Gastrocnemius medialis (tissue), 4 donors: ENCODE measurements around the gene SELENOI. TPM values are rescaled to one million over a fixed set of nuclear protein-coding genes. Genes with fewer than 3 reads are reported as not detected.
"Not testable (repeated sequence)": the region's sequence is repeated elsewhere in the genome, so short reads cannot be mapped to it uniquely, and the experiment has no call there.

Experiments
- ATAC-seq, 2 donors: fragments of 150-250 bp; one replicate each; pipeline ENCODE4 v1.9.1; 2016
- DNase-seq, 2 donors: peaks; one replicate each; pipeline ENCODE4 v3.0.0-alpha.2; 2019
- H3K27ac ChIP-seq, 4 donors: fragments of 200-600 bp; sonication (generic); 1 replicate in 1 of 4; 2 replicates in 3 of 4; pipeline ENCODE4 v1.5.1; 2016 to 2018; ENCODE audit warnings: mild to moderate bottlenecking in 2 of 4, moderate library complexity in 1 of 4
- H3K27me3 ChIP-seq, 3 donors: fragments of 200-600 bp; sonication (generic) in 2 of 3; 1 replicate in 1 of 3; 2 replicates in 2 of 3; pipeline versions ENCODE4 v1.5.1 to v1.6.0; 2016 to 2019; ENCODE audit warnings: mild to moderate bottlenecking in 1 of 3, moderate library complexity in 1 of 3
- H3K36me3 ChIP-seq, 2 donors: fragments of 200-600 bp; sonication (generic) in 1 of 2; one replicate each; pipeline ENCODE4 v1.5.1; 2017 to 2018
- H3K4me1 ChIP-seq, 2 donors: fragments of 200-600 bp; sonication (generic) in 1 of 2; one replicate each; pipeline ENCODE4 v1.5.1; 2016 to 2017; ENCODE audit warnings: mild to moderate bottlenecking in 2 of 2
- H3K4me3 ChIP-seq, 4 donors: fragments of 200-600 bp; sonication (generic) in 3 of 4; 1 replicate in 1 of 4; 2 replicates in 3 of 4; pipeline ENCODE4 v1.5.1; 2016 to 2019; ENCODE audit warnings: mild to moderate bottlenecking in 2 of 4
- H3K9me3 ChIP-seq, 3 donors: fragments of 200-600 bp; sonication (generic) in 2 of 3; 1 replicate in 1 of 3; 2 replicates in 2 of 3; pipeline ENCODE4 v1.5.1; 2016 to 2019
- POLR2A ChIP-seq, 2 donors: fragments of 450-650 bp; IDR thresholded peaks; one replicate each; pipeline ENCODE4 v1.6.1; 2017; ENCODE audit warnings: antibody characterized with exemption in 2 of 2, mild to moderate bottlenecking in 2 of 2, moderate library complexity in 2 of 2
- in situ Hi-C, 4 donors: fragments of 200-750 bp; cut with MboI; loops; one replicate each; pipeline versions ENCODE4 v1.15.0 to v1.8.0; 2017; ENCODE audit warnings: low sequenced_read_pairs in 4 of 4
- intact Hi-C: fragments of 100-400 bp; cut with DNase I; formaldehyde crosslinking; loops from one replicate; pipeline ENCODE4 v1.15.1; 2023; ENCODE audit warnings: low total_unique reads
- total RNA-seq, 4 donors: library from RNA; depleted of rRNA; stranded (reverse); fragments of >200 nt; gene quantifications; one replicate each; pipeline versions ENCODE4 v1.1.0 to v1.2.3, GENCODE V29; 2016
- TF ChIP-seq, protein P1 (sequence below), 5 experiments: fragments of 450-650 bp in 3 of 5; fragments of 200-600 bp in 2 of 5; sonication (generic) in 2 of 5; IDR thresholded peaks in 4 of 5; conservative IDR thresholded peaks in 1 of 5; 1 replicate in 4 of 5; 2 replicates in 1 of 5; pipeline ENCODE4 v1.5.1; 2016 to 2019; ENCODE audit warnings: antibody characterized with exemption in 5 of 5, mild to moderate bottlenecking in 3 of 5, moderate library complexity in 3 of 5

Gene SELENOI
- total RNA-seq, 4 donors from 2014 or later: 8.5 to 30.6 (median 17.0) TPM

DNA sequence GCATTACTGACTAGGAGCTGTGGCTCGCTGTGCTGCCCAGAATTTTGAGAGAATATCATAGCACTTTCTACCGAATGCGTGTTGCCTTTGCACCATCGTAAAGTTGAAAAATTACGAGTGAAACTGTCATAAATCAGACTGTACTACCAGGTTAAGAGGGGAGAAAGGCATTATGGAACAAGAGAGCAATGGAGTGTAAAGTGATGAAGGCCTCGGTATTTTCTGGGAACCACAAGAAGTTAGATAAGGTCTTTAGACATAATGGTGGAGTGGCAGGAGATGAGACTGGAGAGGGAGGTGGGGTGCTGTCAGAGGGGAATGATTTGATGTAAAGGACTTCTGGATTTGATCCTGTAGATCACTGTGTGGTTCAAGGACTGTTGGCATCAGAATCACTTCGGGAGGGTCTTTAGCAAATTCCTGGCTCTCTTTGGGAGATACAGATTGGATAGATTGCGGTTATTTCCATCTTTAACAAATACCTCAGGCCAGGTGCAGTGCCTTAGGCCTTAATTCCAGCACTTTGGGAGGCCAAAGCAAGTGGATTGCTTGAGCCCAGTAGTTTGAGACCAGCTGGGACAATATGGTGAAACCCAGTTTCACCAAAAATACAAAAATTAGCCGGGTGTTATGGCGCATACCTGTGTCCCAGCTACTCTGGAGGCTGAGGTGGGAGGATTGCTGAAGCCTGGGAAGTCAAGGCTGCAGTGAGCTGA lies 5.6 kb downstream of the SELENOI start:
- in situ Hi-C loops: no loop called here
- Histone ChIP-seq H3K36me3 (no peaks in the 10 kb centered on the region), H3K9me3 (no peaks in the 10 kb centered on the region), H3K27me3 (no peaks in the 10 kb centered on the region), H3K27ac (no peak overlapping the region), H3K4me1 (peaks cover 27 to 35% of the 10 kb centered on the region in 2 donors), H3K4me3 (no peak overlapping the region)
- no peak for ATAC-seq
- intact Hi-C loops: no loop called here
- no peak for TF ChIP-seq POLR2A (IDR thresholded peaks at IDR 0.05)
- TF ChIP-seq, protein P1, sequence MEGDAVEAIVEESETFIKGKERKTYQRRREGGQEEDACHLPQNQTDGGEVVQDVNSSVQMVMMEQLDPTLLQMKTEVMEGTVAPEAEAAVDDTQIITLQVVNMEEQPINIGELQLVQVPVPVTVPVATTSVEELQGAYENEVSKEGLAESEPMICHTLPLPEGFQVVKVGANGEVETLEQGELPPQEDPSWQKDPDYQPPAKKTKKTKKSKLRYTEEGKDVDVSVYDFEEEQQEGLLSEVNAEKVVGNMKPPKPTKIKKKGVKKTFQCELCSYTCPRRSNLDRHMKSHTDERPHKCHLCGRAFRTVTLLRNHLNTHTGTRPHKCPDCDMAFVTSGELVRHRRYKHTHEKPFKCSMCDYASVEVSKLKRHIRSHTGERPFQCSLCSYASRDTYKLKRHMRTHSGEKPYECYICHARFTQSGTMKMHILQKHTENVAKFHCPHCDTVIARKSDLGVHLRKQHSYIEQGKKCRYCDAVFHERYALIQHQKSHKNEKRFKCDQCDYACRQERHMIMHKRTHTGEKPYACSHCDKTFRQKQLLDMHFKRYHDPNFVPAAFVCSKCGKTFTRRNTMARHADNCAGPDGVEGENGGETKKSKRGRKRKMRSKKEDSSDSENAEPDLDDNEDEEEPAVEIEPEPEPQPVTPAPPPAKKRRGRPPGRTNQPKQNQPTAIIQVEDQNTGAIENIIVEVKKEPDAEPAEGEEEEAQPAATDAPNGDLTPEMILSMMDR (IDR thresholded peaks at IDR 0.05 in 4 of 5, conservative IDR thresholded peaks at IDR 0.05 in 1 of 5): no peak
- no peak for DNase-seq

DNA sequence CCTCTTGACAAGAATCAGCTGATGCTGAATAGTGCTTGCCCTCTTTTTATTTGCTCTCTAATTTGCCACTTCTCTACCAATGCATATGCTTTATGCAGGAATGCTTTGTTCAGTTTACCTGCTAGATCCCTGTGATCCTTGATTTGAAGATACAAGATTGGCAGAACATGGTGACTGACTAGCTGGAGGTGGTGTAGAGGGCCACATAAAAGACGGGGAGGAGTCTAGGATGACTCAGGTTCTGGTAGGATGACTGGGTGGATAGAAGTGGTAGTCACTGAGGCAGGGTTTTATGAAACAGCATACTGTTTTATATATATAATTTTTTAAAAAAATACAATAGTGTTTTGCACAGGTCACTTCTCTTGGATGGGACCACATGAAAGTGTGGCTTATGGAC lies 6.9 kb downstream of the SELENOI start:
- in situ Hi-C loops (no loop called here), intact Hi-C loops (no loop called here)
- no peaks in the 10 kb centered on the region for H3K36me3 ChIP-seq
- ATAC-seq: no peak
- DNase-seq: no peak
- H3K9me3 ChIP-seq: no peaks in the 10 kb centered on the region
- TF ChIP-seq, protein P1 (IDR thresholded peaks at IDR 0.05 in 4 of 5, conservative IDR thresholded peaks at IDR 0.05 in 1 of 5): no peak
- TF ChIP-seq POLR2A (IDR thresholded peaks at IDR 0.05): no peak
- no peak overlapping the region for H3K27ac ChIP-seq
- no peak overlapping the region for H3K4me3 ChIP-seq
- H3K4me1 ChIP-seq: peaks cover 15 to 25% of the 10 kb centered on the region in 2 donors
- H3K27me3 ChIP-seq: no peaks in the 10 kb centered on the region

DNA sequence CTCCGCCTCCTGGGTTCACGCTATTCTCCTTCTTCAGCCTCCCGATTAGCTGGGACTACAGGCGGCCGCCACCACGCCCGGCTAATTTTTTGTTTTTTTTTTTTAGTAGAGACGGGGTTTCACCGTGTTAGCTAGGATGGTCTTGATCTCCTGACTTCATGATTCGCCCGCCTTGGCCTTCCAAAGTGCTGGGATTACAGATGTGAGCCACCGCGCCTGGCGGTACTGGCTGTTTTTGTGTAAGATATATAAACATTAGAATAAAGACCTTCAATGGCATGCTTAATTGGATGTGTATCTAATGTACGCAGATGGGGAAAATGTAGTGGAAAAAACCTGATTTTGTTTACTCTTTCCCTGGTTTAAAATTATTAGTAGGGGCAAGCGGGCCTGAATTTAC lies 8.5 kb downstream of the SELENOI start:
- intact Hi-C loops, in situ Hi-C loops: not testable (repeated sequence)
- peak overlapping the region in 3 of 4 donors; percentile 81 to 83 (median 82) for H3K27ac ChIP-seq

DNA sequence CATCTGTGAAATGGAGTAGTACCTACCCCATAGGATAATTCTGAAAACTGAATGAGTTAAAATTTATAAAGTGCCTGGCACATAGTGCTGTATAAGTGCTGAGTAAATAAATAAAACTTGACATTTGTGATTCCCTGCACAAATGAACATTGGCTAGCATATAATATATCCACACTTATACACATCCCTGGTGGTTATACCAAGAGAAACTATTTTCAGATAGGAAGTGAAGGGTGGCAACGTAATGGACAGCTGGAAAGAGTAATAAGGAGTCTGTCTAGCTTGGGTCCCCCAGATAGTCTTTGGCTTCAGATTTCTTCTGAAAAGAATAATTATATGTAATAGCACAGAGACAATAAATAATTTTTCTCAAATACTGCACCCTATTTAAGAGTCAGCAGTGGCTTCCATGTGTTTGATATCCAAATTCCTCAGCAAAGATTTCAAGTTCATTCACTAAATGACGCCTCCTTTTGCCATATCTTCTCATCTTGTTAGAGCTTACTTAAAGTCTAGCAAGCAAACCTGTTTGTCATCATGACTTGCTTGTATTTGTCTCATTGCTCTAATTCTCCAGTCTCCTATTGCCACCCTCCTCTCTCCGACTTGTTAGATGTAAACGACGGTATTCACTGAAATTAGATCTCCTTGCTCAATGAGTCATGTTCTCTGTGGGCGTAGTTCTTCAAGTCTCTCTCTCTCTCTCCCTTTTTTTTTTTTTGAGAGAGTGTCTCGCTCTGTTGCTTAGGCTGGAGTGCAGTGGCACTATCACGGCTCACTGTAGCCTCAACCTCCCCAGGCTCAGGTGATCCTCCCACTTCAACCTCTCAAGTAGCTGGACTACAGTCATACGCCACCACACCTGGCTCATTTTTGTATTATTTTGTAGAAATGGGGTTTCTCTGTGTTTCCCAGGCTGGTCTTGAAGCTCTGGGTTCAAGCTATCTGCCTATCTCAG lies 9.4 kb downstream of the SELENOI start:
- Histone ChIP-seq H3K27me3 (no peaks in the 10 kb centered on the region), H3K27ac (peak overlapping the region; percentile 38 to 83 (median 82)), H3K9me3 (no peaks in the 10 kb centered on the region), H3K4me3 (peak overlapping the region in 3 of 4 donors; percentile 17 to 22 (median 22)), H3K36me3 (no peaks in the 10 kb centered on the region), H3K4me1 (peaks cover 26 to 34% of the 10 kb centered on the region in 2 donors)
- ATAC-seq (peak; percentile 95 to 97), DNase-seq (peak; percentile 18 to 23)
- TF ChIP-seq POLR2A (IDR thresholded peaks at IDR 0.05): no peak
- TF ChIP-seq, protein P1 (IDR thresholded peaks at IDR 0.05 in 4 of 5, conservative IDR thresholded peaks at IDR 0.05 in 1 of 5): no peak
- in situ Hi-C loops: no loop called here
- intact Hi-C loops: no loop called here

More for the DNA sequence above, 8.5 kb downstream of the SELENOI start:
- DNase-seq, H3K4me3 ChIP-seq, H3K9me3 ChIP-seq, ATAC-seq, H3K27me3 ChIP-seq, H3K36me3 ChIP-seq: not testable (repeated sequence)
- H3K4me1 ChIP-seq: peaks cover 17 to 25% of the 10 kb centered on the region in 2 donors

DNA sequence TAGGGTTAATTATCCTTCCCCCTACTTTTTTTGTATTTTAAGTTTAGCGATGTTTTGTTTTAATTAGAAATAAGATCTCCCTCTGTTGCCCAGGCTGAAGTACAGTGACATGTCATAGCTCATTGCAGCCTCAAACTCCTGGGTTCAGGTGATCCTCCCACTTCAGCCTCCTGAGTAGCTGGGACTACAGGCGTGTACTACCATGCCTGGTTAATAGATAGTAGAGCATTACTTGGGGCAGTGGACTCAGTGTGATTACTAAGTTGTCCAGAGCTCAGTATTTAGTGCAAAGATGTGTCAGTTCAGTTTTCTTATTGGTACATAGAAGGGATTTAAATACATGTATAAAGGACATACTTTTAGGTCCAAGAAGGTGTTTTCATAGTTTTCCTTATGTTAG lies 10.2 kb downstream of the SELENOI start:
- DNase-seq: no peak
- intact Hi-C loops (no loop called here), in situ Hi-C loops (no loop called here)
- H3K27me3 ChIP-seq: no peaks in the 10 kb centered on the region
- peak overlapping the region; percentile 38 to 83 (median 82) for H3K27ac ChIP-seq
- ATAC-seq: no peak
- no peaks in the 10 kb centered on the region for H3K9me3 ChIP-seq
- no peaks in the 10 kb centered on the region for H3K36me3 ChIP-seq
- no peak overlapping the region for H3K4me3 ChIP-seq
- TF ChIP-seq, protein P1 (IDR thresholded peaks at IDR 0.05 in 4 of 5, conservative IDR thresholded peaks at IDR 0.05 in 1 of 5): no peak
- TF ChIP-seq POLR2A (IDR thresholded peaks at IDR 0.05): no peak
- peaks cover 27 to 37% of the 10 kb centered on the region in 2 donors for H3K4me1 ChIP-seq
